ENCODE results near the gene NAGA.

Gene NAGA

DNA sequence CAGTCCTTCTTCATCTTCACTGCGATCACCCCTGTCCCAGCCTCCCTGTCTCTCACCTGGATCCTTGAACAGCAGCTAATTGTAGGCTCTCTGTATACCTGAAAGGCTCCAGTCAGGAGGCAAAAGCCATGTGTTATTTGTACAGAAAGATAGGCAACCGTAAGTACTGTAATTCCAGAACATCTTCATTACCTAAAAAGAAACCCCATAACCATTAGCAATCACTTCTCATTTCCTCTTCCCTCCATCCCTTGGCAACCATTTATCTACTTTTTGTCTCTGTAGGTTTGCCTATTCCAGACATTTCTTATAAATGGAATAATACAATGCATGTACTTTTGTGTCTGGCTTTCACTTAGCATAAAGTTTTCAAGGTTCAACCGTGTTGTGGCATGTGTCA lies 17.8 kb downstream of the NAGA start:
- Histone ChIP-seq H3K9me3 (ENCODE audit: low read length) (no peaks in the 10 kb centered on the region), H3K27me3 (ENCODE audit: insufficient read depth, low read length) (no peaks in the 10 kb centered on the region), H3K4me1 (ENCODE audit: insufficient read depth, low read length) (no peaks in the 10 kb centered on the region), H2AFZ (ENCODE audit: low read depth, low read length) (no peak overlapping the region), H3K36me3 (ENCODE audit: insufficient read depth, low read length) (no peaks in the 10 kb centered on the region), H3K4me3 (ENCODE audit: low read length) (no peak overlapping the region)

DNA sequence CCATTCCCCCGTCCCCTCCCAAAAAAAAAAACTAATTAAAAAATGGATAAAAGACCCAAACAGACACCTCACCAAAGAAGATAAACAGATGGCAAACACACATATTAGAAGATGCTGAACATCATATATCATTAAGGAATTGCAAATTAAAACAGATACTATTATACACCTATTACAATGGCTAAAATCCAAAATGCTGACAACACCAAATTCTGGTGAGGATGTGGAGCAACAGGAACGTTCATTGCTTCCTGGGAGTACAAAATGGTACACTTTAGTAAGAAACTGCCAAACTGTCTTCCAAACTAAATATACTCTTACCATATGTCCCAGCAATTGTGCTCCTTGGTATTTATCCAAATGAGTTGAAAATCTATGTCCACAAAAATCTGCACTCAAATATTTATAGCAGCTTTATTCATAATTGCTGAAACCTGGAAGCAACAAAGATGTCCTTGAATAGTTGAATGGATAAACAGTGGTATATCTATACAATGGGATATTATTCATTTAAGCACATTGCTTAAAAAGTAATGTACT lies 19.9 kb downstream of the NAGA start:
- H3K9me3 ChIP-seq (ENCODE audit: low read length): no peaks in the 10 kb centered on the region
- no peaks in the 10 kb centered on the region for H3K4me1 ChIP-seq (ENCODE audit: insufficient read depth, low read length)
- H2AFZ ChIP-seq (ENCODE audit: low read depth, low read length): no peak overlapping the region
- H3K4me3 ChIP-seq (ENCODE audit: low read length): no peak overlapping the region
- H3K36me3 ChIP-seq (ENCODE audit: insufficient read depth, low read length): no peaks in the 10 kb centered on the region
- H3K27me3 ChIP-seq (ENCODE audit: insufficient read depth, low read length): no peaks in the 10 kb centered on the region

DNA sequence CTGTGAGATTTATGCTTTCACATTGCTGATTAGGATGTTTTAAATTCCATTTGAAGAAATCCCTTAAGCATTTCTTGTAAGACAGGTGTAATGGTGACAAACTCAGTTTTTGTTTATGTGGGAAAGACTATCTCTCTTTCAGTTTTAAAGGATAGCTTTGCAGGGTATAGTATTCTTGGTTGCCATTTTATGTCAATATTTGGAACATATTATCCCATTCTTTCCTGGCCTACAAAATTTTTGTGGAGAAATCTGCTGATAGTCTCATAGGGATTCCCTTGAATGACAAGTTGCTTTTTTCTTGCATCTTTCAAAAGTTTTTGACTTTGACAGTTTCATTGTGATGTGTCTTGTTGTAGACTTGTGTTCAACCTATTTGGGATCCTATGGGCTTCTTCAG lies 28.8 kb downstream of the NAGA start:
- Histone ChIP-seq H3K36me3 (ENCODE audit: insufficient read depth, low read length) (no peaks in the 10 kb centered on the region), H2AFZ (ENCODE audit: low read depth, low read length) (no peak overlapping the region), H3K4me1 (ENCODE audit: insufficient read depth, low read length) (no peaks in the 10 kb centered on the region), H3K4me3 (ENCODE audit: low read length) (no peak overlapping the region), H3K9me3 (ENCODE audit: low read length) (peaks cover 5% of the 10 kb centered on the region), H3K27me3 (ENCODE audit: insufficient read depth, low read length) (no peaks in the 10 kb centered on the region)

DNA sequence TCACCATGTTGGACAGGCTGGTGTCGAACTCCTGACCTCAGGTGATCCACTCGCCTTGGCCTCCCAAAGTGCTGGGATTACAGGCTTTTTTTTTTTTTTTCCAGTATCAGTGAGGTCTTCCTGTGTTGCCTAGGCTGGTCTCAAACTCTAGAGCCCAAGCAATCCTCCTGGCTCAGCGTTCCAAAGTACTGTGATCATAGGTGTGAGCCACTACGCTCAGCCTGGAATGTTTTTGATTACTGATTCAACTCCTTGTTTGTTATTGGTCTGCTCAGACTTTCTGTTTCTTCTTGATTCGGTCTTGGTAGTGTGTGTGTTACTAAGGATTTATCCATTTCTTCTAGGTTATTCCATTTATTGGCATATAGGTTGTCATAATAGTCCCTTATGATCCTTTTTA lies 31.3 kb downstream of the NAGA start:
- no peak overlapping the region for H3K4me3 ChIP-seq (ENCODE audit: low read length)
- H3K4me1 ChIP-seq (ENCODE audit: insufficient read depth, low read length): no peaks in the 10 kb centered on the region
- H3K36me3 ChIP-seq (ENCODE audit: insufficient read depth, low read length): no peaks in the 10 kb centered on the region
- H2AFZ ChIP-seq (ENCODE audit: low read depth, low read length): no peak overlapping the region
- peaks cover 5% of the 10 kb centered on the region for H3K9me3 ChIP-seq (ENCODE audit: low read length)
- H3K27me3 ChIP-seq (ENCODE audit: insufficient read depth, low read length): no peaks in the 10 kb centered on the region

DNA sequence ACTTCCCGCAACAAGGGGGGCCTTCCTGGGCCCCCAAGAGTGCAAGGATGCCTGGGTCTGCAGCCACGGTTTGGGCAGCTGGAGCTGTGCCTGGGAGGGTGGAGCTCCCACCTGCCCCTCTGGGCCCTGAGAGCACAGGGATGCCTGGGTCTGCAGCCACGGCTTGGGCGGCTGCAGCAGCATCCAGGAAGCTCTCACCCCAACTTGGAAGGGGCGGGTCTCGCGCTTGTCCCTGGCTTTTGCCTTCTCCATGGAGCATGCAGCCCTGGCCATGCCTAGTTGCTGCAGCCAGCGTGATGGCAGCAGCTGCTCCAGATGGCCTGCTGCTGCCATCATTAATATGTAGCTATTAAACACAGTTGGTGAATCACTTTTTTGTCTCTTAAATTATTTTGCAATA lies 35.4 kb downstream of the NAGA start:
- H3K4me3 ChIP-seq (ENCODE audit: low read length): no peak overlapping the region
- peaks cover 7% of the 10 kb centered on the region for H3K9me3 ChIP-seq (ENCODE audit: low read length)
- H3K4me1 ChIP-seq (ENCODE audit: insufficient read depth, low read length): no peaks in the 10 kb centered on the region
- H2AFZ ChIP-seq (ENCODE audit: low read depth, low read length): no peak overlapping the region
- H3K27me3 ChIP-seq (ENCODE audit: insufficient read depth, low read length): no peaks in the 10 kb centered on the region
- no peaks in the 10 kb centered on the region for H3K36me3 ChIP-seq (ENCODE audit: insufficient read depth, low read length)

DNA sequence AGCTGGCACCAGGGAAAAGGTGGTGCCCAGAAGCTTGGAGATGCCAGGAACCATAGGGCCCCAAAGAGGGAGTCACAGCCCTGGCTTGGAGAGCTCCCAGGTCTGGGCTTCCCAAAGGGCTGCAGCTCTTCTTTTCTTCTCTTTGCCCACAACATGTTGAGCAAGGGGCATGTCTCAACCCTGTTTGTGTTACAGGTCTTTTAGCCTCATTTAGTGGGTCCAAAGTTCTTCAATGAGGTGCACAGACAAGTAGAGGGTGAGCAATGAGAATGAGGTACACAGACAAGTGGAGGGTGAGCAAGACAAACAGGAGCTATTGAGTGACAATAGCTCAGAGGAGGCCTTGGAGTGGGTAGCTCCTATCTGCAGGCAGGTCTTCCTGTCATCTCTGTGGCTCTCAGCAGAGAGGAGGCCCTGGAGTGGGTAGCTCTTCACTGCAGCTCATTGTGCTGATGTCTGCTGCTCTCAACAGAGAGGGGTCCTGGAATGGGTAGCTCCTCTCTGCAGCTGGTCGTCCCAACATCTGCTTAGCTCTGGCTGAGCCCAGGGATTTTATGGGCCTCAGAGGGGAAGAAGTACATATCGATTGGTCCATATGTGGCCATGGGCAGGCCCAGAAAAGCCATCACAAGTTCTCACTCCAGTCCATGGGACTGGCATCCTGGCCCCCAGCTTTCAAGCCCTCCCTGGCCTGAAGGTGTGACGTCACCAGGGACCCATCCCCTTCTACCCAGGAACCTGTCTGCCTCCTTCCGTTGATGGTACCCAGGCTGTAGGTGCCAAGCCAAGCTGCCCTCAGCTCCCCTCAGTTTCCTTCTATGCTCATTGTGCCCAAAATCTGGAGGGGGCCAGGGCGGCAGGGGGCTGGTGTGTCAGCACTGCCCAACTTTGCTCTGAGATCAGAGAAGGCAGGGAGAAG lies 37.1 kb downstream of the NAGA start:
- Histone ChIP-seq H2AFZ (ENCODE audit: low read depth, low read length) (no peak overlapping the region), H3K27me3 (ENCODE audit: insufficient read depth, low read length) (no peaks in the 10 kb centered on the region), H3K36me3 (ENCODE audit: insufficient read depth, low read length) (no peaks in the 10 kb centered on the region), H3K4me3 (ENCODE audit: low read length) (no peak overlapping the region), H3K4me1 (ENCODE audit: insufficient read depth, low read length) (no peaks in the 10 kb centered on the region), H3K9me3 (ENCODE audit: low read length) (peaks cover 7% of the 10 kb centered on the region)

DNA sequence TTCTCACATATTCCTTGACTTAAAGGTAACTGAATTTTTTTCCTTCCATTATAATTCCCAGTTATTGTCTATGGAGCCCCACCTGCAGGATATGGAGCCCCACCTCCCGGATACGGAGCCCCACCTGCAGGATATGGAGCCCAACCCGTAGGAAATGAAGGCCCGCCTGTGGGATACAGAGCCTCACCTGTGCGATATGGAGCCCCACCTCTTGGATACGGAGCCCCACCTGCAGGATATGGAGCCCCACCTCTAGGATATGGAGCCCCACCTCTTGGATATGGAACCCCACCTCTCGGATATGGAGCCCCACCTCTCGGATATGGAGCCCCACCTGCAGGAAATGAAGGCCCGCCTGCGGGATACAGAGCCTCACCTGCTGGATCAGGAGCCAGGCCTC lies 43.9 kb downstream of the NAGA start:
- Histone ChIP-seq H3K4me1 (ENCODE audit: insufficient read depth, low read length) (no peaks in the 10 kb centered on the region), H2AFZ (ENCODE audit: low read depth, low read length) (no peak overlapping the region), H3K4me3 (ENCODE audit: low read length) (no peak overlapping the region), H3K36me3 (ENCODE audit: insufficient read depth, low read length) (no peaks in the 10 kb centered on the region), H3K27me3 (ENCODE audit: insufficient read depth, low read length) (no peaks in the 10 kb centered on the region), H3K9me3 (ENCODE audit: low read length) (no peaks in the 10 kb centered on the region)

DNA sequence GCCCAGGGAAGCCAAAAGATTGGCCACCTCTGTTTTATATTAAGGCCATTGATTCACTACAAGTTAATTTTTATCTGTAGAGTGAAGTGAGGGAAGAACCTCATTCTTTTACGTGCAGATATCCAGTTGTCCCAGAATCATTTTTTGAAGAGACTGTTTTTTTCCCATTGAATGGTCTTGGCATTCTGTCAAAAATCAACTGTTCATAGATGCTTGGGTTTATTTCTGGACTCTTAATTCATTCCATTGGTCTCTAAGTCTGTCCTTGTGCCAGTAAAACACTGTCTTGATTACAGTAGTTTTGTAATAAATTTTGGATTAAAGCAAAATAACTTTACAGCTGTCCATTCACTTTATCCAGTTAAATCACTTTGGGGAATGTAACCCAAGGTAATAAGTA lies 45.2 kb downstream of the NAGA start:
- no peaks in the 10 kb centered on the region for H3K27me3 ChIP-seq (ENCODE audit: insufficient read depth, low read length)
- H2AFZ ChIP-seq (ENCODE audit: low read depth, low read length): no peak overlapping the region
- H3K4me3 ChIP-seq (ENCODE audit: low read length): no peak overlapping the region
- no peaks in the 10 kb centered on the region for H3K36me3 ChIP-seq (ENCODE audit: insufficient read depth, low read length)
- H3K4me1 ChIP-seq (ENCODE audit: insufficient read depth, low read length): no peaks in the 10 kb centered on the region
- no peaks in the 10 kb centered on the region for H3K9me3 ChIP-seq (ENCODE audit: low read length)

DNA sequence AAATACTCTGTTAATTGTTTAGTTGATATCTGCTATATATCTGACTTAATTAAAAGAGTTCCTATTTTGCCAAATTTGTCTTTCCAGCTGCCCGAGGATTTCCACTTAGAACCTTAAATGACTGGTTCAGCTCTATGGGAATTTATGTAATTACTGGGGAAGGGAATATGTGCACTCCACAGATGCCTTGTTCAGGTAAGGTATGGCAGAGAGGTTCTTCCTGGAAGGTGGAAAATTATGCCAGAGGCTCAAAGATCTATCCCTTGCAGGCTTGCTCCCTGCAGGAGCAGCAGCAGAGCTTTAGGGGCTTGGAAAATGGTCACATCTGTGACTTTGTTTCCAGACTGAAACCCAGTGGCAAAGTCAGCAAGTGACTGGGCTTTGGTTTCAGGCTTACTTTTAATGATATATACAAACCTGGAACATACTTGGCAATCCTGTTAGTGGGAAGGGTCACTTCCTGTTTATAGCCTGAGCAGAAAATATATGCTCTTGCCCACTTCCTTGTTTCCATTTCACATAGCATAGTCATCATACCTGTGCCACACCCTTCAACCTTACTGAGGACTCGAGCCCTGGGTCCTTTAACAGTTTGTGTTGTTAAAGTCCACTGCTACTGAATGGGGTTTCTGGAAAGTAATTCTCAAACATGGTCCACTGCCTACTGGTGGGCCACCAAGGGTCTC lies 48.3 kb downstream of the NAGA start:
- no peaks in the 10 kb centered on the region for H3K4me1 ChIP-seq (ENCODE audit: insufficient read depth, low read length)
- H3K4me3 ChIP-seq (ENCODE audit: low read length): no peak overlapping the region
- no peak overlapping the region for H2AFZ ChIP-seq (ENCODE audit: low read depth, low read length)
- H3K9me3 ChIP-seq (ENCODE audit: low read length): no peaks in the 10 kb centered on the region
- H3K27me3 ChIP-seq (ENCODE audit: insufficient read depth, low read length): peaks cover under 1% of the 10 kb centered on the region
- H3K36me3 ChIP-seq (ENCODE audit: insufficient read depth, low read length): no peaks in the 10 kb centered on the region

DNA sequence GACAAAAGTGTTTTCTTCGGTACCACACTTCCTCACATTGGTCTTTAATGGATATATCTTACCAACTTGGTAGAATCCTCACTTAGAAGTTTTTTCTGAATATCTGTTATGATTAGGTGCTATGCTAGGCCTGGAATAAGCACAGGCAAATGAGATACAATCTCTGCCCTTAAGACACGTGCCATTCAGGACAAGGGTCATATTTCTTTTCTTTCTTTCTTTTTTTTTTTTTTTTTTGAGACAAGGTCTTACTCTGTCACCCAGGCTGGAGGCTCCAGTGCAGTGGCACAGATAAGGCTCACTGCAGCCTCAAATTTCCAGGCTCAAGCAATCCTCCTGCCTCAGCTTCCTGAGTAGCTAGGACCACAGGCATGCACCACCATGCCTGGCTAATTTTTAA lies 49.0 kb downstream of the NAGA start:
- no peaks in the 10 kb centered on the region for H3K9me3 ChIP-seq (ENCODE audit: low read length)
- H3K27me3 ChIP-seq (ENCODE audit: insufficient read depth, low read length): peaks cover 2% of the 10 kb centered on the region
- H3K4me3 ChIP-seq (ENCODE audit: low read length): no peak overlapping the region
- H2AFZ ChIP-seq (ENCODE audit: low read depth, low read length): no peak overlapping the region
- no peaks in the 10 kb centered on the region for H3K36me3 ChIP-seq (ENCODE audit: insufficient read depth, low read length)
- H3K4me1 ChIP-seq (ENCODE audit: insufficient read depth, low read length): no peaks in the 10 kb centered on the region

DNA sequence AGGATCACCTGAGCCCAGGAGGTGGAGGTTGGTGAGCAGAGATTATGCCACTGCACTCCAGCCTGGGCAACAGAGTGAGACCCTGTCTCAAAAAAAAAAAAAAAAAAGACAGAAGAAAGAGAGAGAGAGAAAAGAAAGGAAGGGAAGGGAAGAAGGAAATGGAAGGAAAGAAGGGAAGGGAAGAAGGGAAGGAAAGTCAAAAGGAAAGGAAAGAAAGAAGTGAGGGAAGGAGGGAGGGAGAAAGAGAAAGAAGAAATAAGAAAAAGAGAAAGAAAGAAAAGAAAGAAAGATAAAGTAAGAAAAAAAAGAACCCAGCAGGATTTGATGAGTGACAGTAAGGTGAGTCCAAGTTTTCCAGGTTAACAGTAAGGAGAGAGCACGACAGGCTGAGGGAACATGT lies 52.4 kb downstream of the NAGA start:
- Histone ChIP-seq H2AFZ (ENCODE audit: low read depth, low read length) (no peak overlapping the region), H3K27me3 (ENCODE audit: insufficient read depth, low read length) (peaks cover 2% of the 10 kb centered on the region), H3K4me3 (ENCODE audit: low read length) (no peak overlapping the region), H3K36me3 (ENCODE audit: insufficient read depth, low read length) (no peaks in the 10 kb centered on the region), H3K9me3 (ENCODE audit: low read length) (no peaks in the 10 kb centered on the region), H3K4me1 (ENCODE audit: insufficient read depth, low read length) (no peaks in the 10 kb centered on the region)

DNA sequence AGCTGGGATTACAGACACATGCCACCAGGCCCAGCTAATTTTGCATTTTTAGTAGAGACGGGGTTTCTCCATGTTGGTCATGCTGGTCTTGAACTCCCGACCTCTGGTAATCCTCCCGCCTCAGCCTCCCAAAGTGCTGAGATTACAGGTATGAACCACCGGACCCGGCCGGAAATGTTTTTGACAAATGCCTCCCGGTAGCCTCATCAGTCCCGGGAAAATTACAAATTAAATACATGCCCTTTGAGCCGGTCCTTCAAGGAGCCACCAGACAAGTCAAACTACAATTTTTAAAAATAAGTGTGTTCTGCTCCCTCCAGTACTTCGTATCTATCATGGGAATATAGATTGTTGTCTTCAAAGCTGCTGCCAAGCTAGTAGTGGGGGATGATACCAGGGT lies 54.5 kb downstream of the NAGA start:
- no peaks in the 10 kb centered on the region for H3K36me3 ChIP-seq (ENCODE audit: insufficient read depth, low read length)
- no peaks in the 10 kb centered on the region for H3K9me3 ChIP-seq (ENCODE audit: low read length)
- no peak overlapping the region for H2AFZ ChIP-seq (ENCODE audit: low read depth, low read length)
- H3K4me3 ChIP-seq (ENCODE audit: low read length): no peak overlapping the region
- no peaks in the 10 kb centered on the region for H3K4me1 ChIP-seq (ENCODE audit: insufficient read depth, low read length)
- H3K27me3 ChIP-seq (ENCODE audit: insufficient read depth, low read length): peaks cover 2% of the 10 kb centered on the region

DNA sequence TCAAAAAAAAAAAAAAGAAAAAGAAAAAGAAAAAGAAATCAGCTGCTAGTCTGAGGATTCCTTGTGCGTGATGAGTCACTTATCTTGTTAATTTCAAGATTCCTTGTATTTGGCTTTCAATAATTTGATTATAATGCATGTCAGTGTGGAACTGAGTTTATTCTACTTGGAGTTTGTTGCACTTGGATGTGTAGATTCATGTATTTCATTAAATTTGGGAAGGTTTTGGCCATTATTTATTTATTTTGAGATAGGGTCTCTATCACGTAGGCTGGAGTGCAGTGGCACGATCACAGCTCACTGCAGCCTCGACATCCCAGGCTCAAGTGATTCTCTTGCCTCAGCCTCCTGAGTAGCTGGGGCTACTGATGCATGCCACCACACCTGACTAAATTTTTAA lies 57.2 kb downstream of the NAGA start:
- Histone ChIP-seq H3K4me1 (ENCODE audit: insufficient read depth, low read length) (no peaks in the 10 kb centered on the region), H3K9me3 (ENCODE audit: low read length) (no peaks in the 10 kb centered on the region), H3K36me3 (ENCODE audit: insufficient read depth, low read length) (no peaks in the 10 kb centered on the region), H3K4me3 (ENCODE audit: low read length) (no peak overlapping the region), H3K27me3 (ENCODE audit: insufficient read depth, low read length) (peaks cover 2% of the 10 kb centered on the region), H2AFZ (ENCODE audit: low read depth, low read length) (no peak overlapping the region)
